GM08714 (cell line): ENCODE data around the gene MMP1.
"Not testable (repeated sequence)": the region's sequence is repeated elsewhere in the genome, so short reads cannot be mapped to it uniquely, and the experiment has no call there.

ENCODE experiments used
- H3K4me3 ChIP-seq: fragments of 200-500 bp; sonication (Bioruptor generic); 2 replicates; pipeline ENCODE4 v1.5.1; 2014; ENCODE audit warnings: mild to moderate bottlenecking, low read length, inconsistent platforms
- ZNF274 ChIP-seq: IDR thresholded peaks from 2 replicates; pipeline ENCODE4 v1.6.1; 2012; ENCODE audit warnings: mild to moderate bottlenecking, low read depth, low read length

The MMP1 gene

DNA sequence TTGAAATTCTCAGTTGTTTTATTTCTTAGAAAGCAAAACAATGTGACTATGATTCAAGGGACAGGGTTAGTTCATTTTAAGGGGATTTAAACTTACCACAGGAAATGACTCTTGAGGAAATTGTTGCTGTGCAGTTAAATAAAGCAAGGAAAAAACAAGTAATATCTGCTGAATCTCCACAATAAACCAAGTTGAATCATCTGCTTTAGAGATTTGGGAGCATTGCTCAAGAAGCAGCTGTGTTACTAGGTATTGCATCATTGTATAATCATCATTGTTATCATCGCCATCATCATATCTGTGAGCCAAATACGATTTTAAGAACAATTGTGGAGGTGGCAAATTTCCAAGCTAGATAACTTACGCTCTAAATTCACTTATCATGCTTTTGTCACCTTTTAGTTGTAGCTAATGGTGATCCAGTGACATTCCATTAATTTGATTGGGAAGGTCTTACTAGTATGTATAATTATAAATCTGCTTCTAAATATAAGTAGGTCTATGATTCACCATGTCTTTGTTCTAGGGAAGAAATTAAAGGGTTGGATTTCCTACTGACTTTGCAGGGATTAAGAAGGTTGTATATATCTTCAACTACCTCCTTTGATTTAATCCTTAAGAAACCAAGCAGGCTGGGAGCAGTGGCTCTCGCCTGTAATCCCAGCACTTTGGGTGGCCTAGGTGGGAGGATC lies 37.5 kb downstream of the MMP1 start:
- TF ChIP-seq ZNF274 = no peak

DNA sequence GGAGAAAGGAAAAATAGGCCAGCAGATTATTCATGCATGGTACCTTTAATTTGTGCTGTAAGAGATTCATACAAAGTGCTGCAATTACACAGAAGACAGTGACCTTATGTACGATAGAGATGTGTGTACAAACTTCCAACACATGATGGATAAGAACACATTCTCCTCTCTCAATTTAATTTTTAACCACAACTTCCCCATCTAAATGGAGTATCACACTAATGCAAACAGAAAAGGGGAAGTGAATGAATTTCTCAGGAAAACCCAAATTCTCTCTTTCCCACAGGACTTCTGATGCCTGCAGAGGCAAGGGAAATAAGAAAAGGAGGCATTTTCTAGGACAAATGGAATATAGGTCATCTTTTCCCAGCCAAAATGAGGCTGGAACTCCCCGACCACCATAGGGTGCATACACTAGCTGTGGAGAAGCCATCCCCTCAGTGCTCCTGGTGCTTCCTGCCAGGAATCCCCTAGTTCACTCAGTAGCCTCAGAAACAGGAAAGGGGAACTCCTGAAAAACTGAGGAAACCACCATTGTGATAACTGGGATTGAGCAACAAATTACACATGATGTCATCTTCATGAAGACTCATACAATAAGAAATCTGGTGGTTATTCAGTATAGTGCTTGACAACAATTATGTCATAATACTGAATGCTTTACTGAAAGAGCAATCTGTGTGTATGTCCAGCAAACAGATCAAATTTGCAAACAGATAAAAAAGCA lies 40.0 kb downstream of the MMP1 start:
- TF ChIP-seq ZNF274 = no peak
- no peak overlapping the region for H3K4me3 ChIP-seq

More for the DNA sequence above, 37.5 kb downstream of the MMP1 start:
- no peak overlapping the region for H3K4me3 ChIP-seq

DNA sequence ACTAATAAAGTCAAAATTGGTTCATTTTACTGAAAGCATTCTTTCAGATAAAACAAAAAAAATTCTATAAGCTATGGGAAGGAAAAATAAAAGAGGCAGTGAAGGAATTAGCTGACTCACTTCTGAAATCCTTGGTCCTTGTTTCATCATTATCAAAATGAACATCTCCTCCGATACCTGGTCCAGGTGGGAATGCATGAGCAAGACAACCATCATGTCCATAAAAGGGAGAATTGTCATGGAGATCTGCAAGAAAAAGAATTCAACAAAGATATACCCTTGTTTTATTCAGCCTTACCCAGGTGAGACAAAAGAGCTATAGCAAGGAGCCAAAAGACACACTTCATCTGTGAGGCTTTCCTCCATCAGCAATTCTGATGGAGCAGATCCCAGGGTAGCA lies 44.7 kb downstream of the MMP1 start:
- H3K4me3 ChIP-seq = no peak overlapping the region
- TF ChIP-seq ZNF274 = no peak

GRCh38 chr11:102751673-102752072 lies 46.3 kb downstream of the MMP1 start:
- no peak for TF ChIP-seq ZNF274
- no peak overlapping the region for H3K4me3 ChIP-seq

DNA sequence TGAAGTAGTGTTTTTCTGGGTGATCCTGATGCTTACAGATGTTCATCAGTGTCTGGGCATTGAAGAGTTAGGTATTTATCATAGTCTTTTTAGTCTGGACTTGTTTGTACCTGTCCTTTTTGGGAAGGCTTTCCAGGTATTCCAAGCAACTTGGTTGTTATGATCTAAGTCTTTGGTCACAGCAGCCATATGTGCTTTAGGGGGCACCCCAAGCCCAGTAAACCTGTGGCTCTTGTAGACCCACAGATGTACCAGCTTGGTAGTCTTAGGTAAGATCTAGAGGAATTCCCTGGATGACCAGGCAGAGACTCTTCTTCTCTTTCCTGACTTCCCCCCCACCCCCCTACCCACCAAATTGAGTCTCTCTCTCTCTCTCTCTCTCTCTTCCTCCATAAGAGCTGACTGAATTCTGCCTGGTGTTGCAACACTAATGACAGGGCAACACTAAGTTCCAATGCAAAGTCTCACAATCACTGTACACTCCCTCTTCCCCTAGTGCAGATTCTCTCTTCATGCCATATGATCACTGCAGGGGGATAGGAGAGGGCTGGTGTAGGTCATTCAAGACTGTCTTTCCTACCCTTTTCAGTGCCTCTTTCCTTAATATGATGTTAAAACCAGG lies 48.7 kb downstream of the MMP1 start:
- H3K4me3 ChIP-seq = no peak overlapping the region
- TF ChIP-seq ZNF274 = no peak

GRCh38 chr11:102746746-102747578 lies 51.0 kb downstream of the MMP1 start:
- not testable (repeated sequence) for H3K4me3 ChIP-seq
